ENCODE measurements around the gene NRXN2.
A peak's percentile ranks its signal among the peaks of the same experiment; 100 is the strongest.

NRXN2 gene

DNA sequence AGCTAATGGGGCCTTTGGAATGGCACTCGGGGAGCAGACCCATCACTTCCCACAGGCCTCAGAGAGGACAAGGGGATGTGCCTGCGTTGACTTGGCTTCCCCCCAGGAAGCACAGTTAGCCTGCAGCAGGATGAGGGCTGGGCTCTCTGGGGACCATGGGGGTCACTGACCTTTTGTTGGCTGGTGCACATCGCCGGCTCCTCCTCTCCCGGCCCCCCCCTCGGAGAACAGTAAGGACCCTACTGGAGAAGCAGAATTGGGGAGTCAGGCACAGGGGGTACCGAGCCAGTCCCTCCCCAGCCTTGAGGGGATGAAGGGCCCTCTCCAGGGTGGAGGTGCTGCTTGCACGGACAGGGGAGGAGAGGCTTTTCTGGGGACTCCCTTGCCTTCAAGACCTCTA is 32.8 kb downstream of the NRXN2 start:
- no peak for DNase-seq (ENCODE audit: low read depth, low spot score)
- Histone ChIP-seq H3K9ac (ENCODE audit: insufficient read length) (no peak overlapping the region), H3K9me3 (ENCODE audit: low read depth, low read length) (no peaks in the 10 kb centered on the region), H3K4me3 (no peak overlapping the region), H3K36me3 (ENCODE audit: insufficient read depth, low read length) (no peaks in the 10 kb centered on the region), H3K27ac (no peak overlapping the region)
- no peak for TF ChIP-seq POLR2AphosphoS5 (IDR thresholded peaks at IDR 0.05; ENCODE audit: borderline replicate concordance, low read depth, low read length)
- no peak for TF ChIP-seq FOXP2 (optimal IDR thresholded peaks at IDR 0.05; ENCODE audit: control extremely low read depth, extremely low read length, insufficient read depth)
- no peak for TF ChIP-seq EZH2 (IDR thresholded peaks at IDR 0.05)

DNA sequence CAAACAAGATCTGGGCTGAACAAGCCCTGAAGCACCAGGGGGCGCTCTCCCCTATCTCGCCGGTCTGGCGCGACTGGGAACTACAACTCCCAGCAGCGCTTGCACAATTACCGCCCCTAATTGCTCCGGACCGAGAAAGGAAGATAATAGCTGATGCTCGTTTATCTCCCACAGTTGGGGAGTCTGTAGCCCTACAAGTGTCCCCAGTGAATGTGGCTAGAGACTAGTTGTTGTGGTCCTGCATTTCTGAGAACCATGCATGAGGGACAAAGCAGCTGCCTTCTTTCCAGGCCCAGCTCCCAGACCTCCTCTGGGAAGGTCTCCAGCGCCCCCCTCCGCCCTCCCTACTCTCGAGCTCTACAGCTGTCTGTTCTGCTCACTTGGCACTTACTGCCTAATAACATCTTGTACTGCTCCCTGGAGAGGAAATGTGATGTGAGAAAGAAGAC is 34.4 kb downstream of the NRXN2 start:
- H3K36me3 ChIP-seq (ENCODE audit: insufficient read depth, low read length): no peaks in the 10 kb centered on the region
- no peak overlapping the region for H3K27ac ChIP-seq
- H3K9me3 ChIP-seq (ENCODE audit: low read depth, low read length): no peaks in the 10 kb centered on the region
- DNase-seq (ENCODE audit: low read depth, low spot score): peak; percentile 63
- H3K4me3 ChIP-seq: peak overlapping the region; percentile 81
- TF ChIP-seq FOXP2 (optimal IDR thresholded peaks at IDR 0.05; ENCODE audit: control extremely low read depth, extremely low read length, insufficient read depth): no peak
- TF ChIP-seq POLR2AphosphoS5 (IDR thresholded peaks at IDR 0.05; ENCODE audit: borderline replicate concordance, low read depth, low read length): no peak
- TF ChIP-seq EZH2 (IDR thresholded peaks at IDR 0.05): no peak
- peak overlapping the region; percentile 23 for H3K9ac ChIP-seq (ENCODE audit: insufficient read length)

DNA sequence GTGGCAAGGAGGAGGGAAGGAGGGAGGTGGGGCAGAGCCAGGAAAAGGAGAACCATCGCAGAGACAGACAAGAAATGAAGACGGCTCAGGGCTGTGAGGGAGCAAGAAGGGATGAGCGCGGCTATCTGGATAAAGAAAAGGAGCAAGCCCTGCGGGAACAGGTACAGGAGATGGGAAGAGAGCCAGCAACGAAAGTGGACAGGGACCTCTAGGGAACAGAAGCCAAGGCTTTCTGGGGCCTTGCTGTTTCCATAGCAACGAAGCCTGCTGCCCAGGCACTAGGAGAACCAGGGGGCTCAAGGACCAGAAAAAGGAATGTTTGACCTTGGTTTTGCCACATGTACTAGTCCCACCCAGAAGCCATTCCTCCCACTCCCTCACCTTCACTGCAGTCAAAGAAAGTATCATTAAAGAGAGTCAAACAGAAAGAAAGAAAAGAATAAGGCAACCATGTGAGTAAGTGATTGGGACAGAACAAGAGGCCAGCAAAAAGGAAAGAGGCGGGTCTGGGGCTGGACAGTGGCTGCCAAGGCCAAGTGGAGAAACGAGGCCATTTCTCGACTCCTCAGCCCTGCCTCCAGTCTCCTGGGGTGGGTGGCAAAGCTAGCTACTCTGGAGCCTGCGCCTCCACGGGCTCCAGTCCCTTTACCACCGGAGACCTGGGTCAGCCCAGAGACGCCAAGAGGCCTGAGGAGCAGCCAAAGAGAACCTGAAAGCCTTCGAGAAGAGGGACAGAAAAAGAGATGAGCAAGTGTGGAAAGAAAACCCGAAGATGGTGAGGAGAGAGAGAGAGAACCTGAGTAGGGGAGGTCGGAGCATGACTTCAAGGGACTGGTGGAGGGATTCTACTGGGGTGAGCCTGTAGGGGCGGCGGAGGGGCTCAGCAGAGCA is 35.1 kb downstream of the NRXN2 start:
- no peak for TF ChIP-seq FOXP2 (optimal IDR thresholded peaks at IDR 0.05; ENCODE audit: control extremely low read depth, extremely low read length, insufficient read depth)
- TF ChIP-seq POLR2AphosphoS5 (IDR thresholded peaks at IDR 0.05; ENCODE audit: borderline replicate concordance, low read depth, low read length): no peak
- TF ChIP-seq EZH2 (IDR thresholded peaks at IDR 0.05): no peak
- Histone ChIP-seq H3K36me3 (ENCODE audit: insufficient read depth, low read length) (no peaks in the 10 kb centered on the region), H3K9me3 (ENCODE audit: low read depth, low read length) (no peaks in the 10 kb centered on the region), H3K9ac (ENCODE audit: insufficient read length) (no peak overlapping the region), H3K27ac (no peak overlapping the region), H3K4me3 (peak overlapping the region; percentile 81)
- DNase-seq (ENCODE audit: low read depth, low spot score): no peak

DNA sequence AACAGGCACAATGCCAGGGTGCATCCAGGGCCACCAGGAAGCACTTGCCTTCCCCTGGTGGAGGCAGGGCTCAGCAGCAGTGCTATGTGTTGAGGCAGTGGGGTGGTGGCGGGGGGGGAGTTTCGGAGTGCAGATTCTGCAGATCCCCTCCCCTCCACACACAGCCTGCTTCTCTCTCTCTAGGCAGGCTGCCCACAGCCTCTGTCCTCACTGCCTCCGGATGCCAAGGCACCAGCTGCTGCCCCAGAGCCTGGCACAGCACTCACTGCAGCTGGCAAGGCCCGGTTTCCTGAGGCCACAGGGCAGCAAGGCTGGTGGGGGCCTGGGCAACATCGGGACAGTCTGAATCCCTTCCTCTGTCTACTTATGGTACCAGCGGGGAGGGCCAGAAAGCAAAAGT is 35.8 kb downstream of the NRXN2 start:
- H3K27ac ChIP-seq: no peak overlapping the region
- TF ChIP-seq FOXP2 (optimal IDR thresholded peaks at IDR 0.05; ENCODE audit: control extremely low read depth, extremely low read length, insufficient read depth) (no peak), EZH2 (IDR thresholded peaks at IDR 0.05) (no peak), POLR2AphosphoS5 (IDR thresholded peaks at IDR 0.05; ENCODE audit: borderline replicate concordance, low read depth, low read length) (no peak)
- no peak overlapping the region for H3K4me3 ChIP-seq
- H3K36me3 ChIP-seq (ENCODE audit: insufficient read depth, low read length): no peaks in the 10 kb centered on the region
- no peak for DNase-seq (ENCODE audit: low read depth, low spot score)
- H3K9ac ChIP-seq (ENCODE audit: insufficient read length): no peak overlapping the region
- H3K9me3 ChIP-seq (ENCODE audit: low read depth, low read length): no peaks in the 10 kb centered on the region

DNA sequence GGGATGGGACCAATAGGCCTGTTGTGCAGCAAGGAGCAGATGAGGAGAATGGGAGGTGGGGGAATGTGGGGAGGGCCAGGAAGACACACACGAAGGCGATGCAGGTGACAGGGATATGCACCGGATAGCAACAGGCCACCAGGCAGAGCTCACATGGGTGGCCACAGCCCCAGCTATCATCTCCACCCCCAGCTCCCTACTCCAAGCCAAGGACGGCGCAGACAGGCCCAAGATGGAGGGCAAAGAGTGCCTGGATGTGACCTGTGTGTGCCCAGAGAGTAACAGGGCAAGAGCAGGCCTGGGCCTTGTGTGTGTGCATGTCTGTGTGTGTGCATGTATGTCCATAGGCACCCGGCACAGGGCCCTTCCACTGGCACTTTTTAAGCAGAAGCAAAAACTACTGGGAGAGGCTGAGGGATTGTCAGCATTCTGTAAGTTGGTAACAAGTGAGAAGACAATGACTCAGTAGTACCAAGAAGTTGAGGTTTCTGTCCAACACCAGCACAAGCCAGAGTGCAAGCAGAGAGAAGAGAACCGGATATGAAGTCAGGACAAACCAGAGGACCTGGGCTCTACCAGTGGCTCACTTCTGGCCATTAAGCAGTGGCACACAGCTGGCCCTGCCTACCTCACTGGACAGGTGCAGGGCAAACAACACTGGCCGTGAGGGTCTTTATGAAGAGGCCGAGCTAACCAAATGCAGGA is 36.4 kb downstream of the NRXN2 start:
- Histone ChIP-seq H3K4me3 (no peak overlapping the region), H3K9me3 (ENCODE audit: low read depth, low read length) (no peaks in the 10 kb centered on the region), H3K36me3 (ENCODE audit: insufficient read depth, low read length) (no peaks in the 10 kb centered on the region), H3K9ac (ENCODE audit: insufficient read length) (no peak overlapping the region), H3K27ac (no peak overlapping the region)
- TF ChIP-seq POLR2AphosphoS5 (IDR thresholded peaks at IDR 0.05; ENCODE audit: borderline replicate concordance, low read depth, low read length) (no peak), FOXP2 (optimal IDR thresholded peaks at IDR 0.05; ENCODE audit: control extremely low read depth, extremely low read length, insufficient read depth) (no peak), EZH2 (IDR thresholded peaks at IDR 0.05) (no peak)
- DNase-seq (ENCODE audit: low read depth, low spot score): no peak

DNA sequence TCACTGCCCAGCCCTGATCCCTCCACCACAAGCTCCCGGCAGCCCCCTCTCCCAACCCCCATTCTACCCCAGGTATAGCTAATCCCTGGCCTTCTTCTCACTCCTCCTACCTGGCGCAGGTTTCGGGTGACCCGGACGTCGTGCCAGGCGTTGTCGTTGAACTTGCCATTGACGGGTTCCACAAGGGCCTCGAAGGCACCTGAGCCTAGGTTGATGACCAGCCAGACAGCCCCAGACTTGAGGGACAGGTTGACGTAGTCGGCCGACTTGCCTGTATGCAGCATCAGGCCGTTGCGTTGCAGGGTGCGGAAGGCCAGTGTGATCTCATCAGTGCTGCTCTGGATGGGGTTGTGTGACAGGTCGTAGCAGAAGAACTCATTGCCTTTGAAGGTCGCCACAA is 37.5 kb downstream of the NRXN2 start:
- DNase-seq (ENCODE audit: low read depth, low spot score): no peak
- TF ChIP-seq EZH2 (IDR thresholded peaks at IDR 0.05): no peak
- no peak for TF ChIP-seq POLR2AphosphoS5 (IDR thresholded peaks at IDR 0.05; ENCODE audit: borderline replicate concordance, low read depth, low read length)
- TF ChIP-seq FOXP2 (optimal IDR thresholded peaks at IDR 0.05; ENCODE audit: control extremely low read depth, extremely low read length, insufficient read depth): no peak
- Histone ChIP-seq H3K36me3 (ENCODE audit: insufficient read depth, low read length) (no peaks in the 10 kb centered on the region), H3K9me3 (ENCODE audit: low read depth, low read length) (no peaks in the 10 kb centered on the region), H3K4me3 (no peak overlapping the region), H3K9ac (ENCODE audit: insufficient read length) (no peak overlapping the region), H3K27ac (no peak overlapping the region)

DNA sequence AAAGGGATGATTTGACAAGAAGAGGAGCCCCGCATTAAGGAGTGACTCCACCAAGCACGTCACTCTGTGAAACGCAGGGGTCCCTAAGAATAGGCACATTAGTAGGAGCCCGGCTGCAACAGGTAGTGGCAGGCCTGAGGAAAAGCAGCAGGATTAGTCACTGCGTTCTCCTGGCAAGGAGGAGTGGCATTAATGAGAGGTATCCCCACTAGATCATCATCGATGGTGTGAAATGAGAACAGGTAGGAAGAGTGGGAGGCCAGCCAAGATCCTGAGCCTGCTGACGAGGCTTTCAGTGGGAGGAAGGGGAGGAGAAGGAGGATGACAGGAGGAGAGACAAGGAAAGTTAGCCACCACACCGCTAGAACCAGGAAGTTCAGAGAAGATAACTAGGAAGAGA is 38.6 kb downstream of the NRXN2 start:
- no peak for DNase-seq (ENCODE audit: low read depth, low spot score)

DNA sequence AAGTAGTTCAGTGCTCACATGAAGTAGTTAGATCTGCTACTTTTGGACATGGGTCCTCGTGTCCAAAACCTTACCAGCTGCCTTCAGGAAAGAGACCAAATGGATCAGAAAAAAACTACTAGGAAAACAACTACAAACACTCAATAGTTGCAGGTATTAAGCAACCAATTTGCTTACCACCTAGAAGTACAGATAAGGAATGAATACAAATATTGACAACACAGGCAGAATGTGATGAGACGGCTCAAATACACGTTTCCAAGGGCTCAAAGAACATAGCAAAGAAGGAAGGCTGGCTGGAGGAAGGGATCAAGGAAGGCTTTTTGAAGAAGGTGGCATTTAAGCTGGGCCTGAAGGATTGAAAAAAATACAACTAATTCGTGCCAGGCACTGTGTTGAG is 41.8 kb downstream of the NRXN2 start:
- no peak for DNase-seq (ENCODE audit: low read depth, low spot score)
- no peaks in the 10 kb centered on the region for H3K36me3 ChIP-seq (ENCODE audit: insufficient read depth, low read length)
- H3K4me3 ChIP-seq: no peak overlapping the region
- no peaks in the 10 kb centered on the region for H3K9me3 ChIP-seq (ENCODE audit: low read depth, low read length)
- TF ChIP-seq FOXP2 (optimal IDR thresholded peaks at IDR 0.05; ENCODE audit: control extremely low read depth, extremely low read length, insufficient read depth): no peak
- TF ChIP-seq EZH2 (IDR thresholded peaks at IDR 0.05): no peak
- TF ChIP-seq POLR2AphosphoS5 (IDR thresholded peaks at IDR 0.05; ENCODE audit: borderline replicate concordance, low read depth, low read length): no peak
- no peak overlapping the region for H3K27ac ChIP-seq
- H3K9ac ChIP-seq (ENCODE audit: insufficient read length): no peak overlapping the region

More for the DNA sequence above, 38.6 kb downstream of the NRXN2 start:
- H3K27ac ChIP-seq: no peak overlapping the region
- H3K9ac ChIP-seq (ENCODE audit: insufficient read length): no peak overlapping the region
- no peaks in the 10 kb centered on the region for H3K9me3 ChIP-seq (ENCODE audit: low read depth, low read length)
- no peak overlapping the region for H3K4me3 ChIP-seq
- TF ChIP-seq EZH2 (IDR thresholded peaks at IDR 0.05): no peak
- TF ChIP-seq POLR2AphosphoS5 (IDR thresholded peaks at IDR 0.05; ENCODE audit: borderline replicate concordance, low read depth, low read length): no peak
- TF ChIP-seq FOXP2 (optimal IDR thresholded peaks at IDR 0.05; ENCODE audit: control extremely low read depth, extremely low read length, insufficient read depth): no peak
- no peaks in the 10 kb centered on the region for H3K36me3 ChIP-seq (ENCODE audit: insufficient read depth, low read length)
